Neural progenitor cell (in vitro differentiated cells): ENCODE measurements around the gene SCMH1.

Experiments used
- EZH2 ChIP-seq: fragments of 200-600 bp; sonication (generic); IDR thresholded peaks from 2 replicates; pipeline ENCODE4 v1.6.1; 2017; ENCODE audit warnings: antibody characterized with exemption, mild to moderate bottlenecking, moderate library complexity
- TF ChIP-seq, protein P1 (sequence below): fragments of 200-600 bp; sonication (generic); IDR thresholded peaks from 2 replicates; pipeline ENCODE4 v1.5.1; 2017; ENCODE audit warnings: antibody characterized with exemption, mild to moderate bottlenecking

DNA sequence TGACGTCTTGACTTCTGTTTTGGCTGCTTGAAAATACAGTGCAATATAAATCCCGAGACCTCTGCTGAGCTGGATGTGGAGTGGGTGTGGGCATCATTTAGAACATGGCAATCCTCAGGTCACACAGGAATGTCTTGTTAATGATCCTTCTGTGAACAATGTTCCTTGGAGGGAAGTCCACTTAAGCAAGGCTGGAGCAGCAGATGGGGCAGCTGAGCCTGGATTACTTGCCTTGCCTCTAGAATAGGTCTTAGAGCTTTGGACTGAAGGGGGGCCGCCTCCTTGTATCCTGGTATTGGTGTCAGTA lies 926 bp upstream of the SCMH1 start:
- TF ChIP-seq, protein P1, sequence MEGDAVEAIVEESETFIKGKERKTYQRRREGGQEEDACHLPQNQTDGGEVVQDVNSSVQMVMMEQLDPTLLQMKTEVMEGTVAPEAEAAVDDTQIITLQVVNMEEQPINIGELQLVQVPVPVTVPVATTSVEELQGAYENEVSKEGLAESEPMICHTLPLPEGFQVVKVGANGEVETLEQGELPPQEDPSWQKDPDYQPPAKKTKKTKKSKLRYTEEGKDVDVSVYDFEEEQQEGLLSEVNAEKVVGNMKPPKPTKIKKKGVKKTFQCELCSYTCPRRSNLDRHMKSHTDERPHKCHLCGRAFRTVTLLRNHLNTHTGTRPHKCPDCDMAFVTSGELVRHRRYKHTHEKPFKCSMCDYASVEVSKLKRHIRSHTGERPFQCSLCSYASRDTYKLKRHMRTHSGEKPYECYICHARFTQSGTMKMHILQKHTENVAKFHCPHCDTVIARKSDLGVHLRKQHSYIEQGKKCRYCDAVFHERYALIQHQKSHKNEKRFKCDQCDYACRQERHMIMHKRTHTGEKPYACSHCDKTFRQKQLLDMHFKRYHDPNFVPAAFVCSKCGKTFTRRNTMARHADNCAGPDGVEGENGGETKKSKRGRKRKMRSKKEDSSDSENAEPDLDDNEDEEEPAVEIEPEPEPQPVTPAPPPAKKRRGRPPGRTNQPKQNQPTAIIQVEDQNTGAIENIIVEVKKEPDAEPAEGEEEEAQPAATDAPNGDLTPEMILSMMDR: no peak
- TF ChIP-seq EZH2: no peak
